ENCODE results near the gene DHRS2.
"Not testable (repeated sequence)": the region's sequence is repeated elsewhere in the genome, so short reads cannot be mapped to it uniquely, and the experiment has no call there.

Gene DHRS2, protein sequence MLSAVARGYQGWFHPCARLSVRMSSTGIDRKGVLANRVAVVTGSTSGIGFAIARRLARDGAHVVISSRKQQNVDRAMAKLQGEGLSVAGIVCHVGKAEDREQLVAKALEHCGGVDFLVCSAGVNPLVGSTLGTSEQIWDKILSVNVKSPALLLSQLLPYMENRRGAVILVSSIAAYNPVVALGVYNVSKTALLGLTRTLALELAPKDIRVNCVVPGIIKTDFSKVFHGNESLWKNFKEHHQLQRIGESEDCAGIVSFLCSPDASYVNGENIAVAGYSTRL

DNA sequence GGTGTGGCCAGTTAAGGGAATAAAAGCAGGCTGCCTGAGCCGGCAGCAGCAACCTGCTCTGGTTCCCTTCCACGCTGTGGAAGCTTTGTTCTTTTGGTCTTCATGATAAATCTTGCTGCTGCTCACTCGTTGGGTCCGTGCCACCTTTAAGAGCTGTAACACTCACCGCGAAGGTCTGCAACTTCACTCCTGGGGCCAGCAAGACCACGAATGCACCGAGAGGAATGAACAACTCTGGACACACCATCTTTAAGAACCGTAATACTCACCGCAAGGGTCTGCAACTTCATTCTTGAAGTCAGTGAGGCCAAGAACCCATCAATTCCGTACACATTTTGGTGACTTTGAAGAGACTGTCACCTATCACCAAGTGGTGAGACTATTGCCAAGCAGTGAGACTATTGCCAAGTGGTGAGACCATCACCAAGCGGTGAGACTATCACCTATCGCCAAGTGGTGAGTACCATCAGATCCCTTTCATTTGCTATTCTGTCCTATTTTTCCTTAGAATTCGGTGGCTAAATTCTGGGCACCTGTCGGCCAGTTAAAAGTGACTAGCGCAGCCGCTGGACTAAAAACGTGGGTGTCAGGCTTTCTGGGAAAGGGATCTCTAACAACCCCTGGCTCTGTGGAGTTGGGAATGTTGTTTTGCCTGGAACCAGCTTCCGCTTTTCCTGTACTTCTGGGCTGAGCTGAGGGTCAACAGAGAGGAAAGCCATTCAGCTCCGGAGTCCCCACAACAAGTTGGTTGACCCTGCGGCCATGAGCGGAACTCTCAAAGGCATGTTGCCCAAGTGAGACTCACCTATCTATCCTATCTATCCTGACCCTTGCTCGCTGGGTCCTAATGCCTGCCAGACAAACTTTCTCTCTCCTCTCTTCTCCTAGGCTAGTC lies at the start of gene DHRS2:
DHRS2 (plus strand) TSS at position 48 of the 895 bp plus-strand sequence. CDS start 2,501 bp downstream, outside the sequence.
- DNase-seq = no peak

GRCh38 chr14:23588884-23589598 lies 47.1 kb upstream of the DHRS2 start:
- DNase-seq = peak; percentile 91

DNA sequence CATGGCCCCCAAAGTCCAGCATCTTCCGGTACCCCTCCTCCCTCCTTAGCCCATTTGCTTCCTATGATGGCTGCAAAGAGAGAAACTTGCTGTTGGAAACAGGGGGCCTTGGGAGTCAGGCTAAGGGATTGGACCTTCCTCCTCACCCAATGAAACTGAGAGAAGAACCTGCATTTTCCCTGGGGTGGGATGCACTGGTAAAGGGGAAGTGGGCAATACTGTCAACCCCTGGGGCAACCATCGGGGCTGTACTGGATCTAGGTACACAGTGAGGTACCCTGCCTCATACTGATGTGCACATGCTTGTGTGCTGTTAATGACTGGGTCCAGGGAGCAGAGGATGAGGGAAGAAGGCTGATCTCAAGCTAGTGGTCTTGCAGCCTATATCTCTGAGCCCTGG lies 46.6 kb upstream of the DHRS2 start:
- no peak for DNase-seq

DNA sequence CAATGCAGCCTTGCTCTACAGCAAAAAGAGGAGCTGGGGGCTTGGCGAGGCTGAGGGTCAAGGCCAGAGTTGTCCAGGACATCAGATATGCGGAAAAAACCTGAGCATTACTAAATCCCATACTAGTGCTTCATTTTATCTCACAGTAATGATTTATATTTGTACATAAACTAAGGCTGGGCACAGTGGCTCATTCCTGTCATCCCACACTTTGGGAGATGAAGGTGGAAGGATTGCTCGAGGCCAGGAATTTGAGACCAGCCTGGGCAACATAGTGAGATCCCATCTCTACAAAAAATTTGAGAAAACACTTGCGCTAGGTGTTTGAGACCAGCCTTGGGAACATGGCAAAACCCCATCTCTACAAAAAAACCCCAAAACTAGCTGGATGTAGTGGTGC lies 46.0 kb upstream of the DHRS2 start:
- DNase-seq = no peak

GRCh38 chr14:23594191-23594590 lies 42.0 kb upstream of the DHRS2 start:
- DNase-seq = not testable (repeated sequence)

GRCh38 chr14:23600322-23600707 lies 35.8 kb upstream of the DHRS2 start:
- DNase-seq = no peak

DNA sequence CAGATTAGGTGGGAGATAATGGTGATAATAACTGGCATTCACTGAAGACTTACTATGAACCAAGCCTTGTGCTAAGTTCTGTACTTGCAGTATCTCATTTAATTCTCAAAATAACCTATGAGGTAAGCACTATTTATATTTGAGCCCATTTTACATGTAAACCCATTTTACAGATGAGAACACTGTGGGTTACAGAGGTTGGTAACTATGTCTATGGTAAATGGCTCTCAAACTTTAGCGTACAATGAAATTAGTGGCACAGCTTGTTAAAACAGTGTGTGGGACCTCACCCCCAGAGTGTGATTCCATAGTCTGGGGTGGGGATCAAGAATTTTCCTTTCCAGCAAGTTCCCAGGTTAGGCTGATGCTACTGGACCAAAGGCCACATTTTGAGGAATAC lies 35.4 kb upstream of the DHRS2 start:
- DNase-seq = no peak

DNA sequence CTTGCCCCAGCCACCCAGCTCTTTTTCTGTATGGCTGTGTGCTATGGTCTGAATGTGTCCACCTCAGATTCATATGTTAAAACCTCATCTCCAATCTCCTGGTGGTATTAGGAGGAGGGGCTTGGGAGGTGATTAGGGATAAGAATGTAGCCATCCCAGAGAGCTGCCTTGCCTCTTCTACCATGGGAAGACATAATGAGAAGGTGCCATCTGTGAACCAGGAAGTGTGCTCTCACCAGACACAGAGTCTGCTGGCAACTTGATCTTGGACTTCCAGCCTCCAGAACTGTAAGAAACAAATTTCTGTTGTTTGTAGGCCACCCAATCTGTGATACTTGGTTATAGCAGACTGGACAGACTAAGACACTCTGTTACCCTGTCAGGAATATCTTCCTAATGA lies 34.7 kb upstream of the DHRS2 start:
- no peak for DNase-seq

- no peak for DNase-seq
Measured at GRCh38 chr14:23601845-23602180, 34.4 kb upstream of the DHRS2 start.

DNA sequence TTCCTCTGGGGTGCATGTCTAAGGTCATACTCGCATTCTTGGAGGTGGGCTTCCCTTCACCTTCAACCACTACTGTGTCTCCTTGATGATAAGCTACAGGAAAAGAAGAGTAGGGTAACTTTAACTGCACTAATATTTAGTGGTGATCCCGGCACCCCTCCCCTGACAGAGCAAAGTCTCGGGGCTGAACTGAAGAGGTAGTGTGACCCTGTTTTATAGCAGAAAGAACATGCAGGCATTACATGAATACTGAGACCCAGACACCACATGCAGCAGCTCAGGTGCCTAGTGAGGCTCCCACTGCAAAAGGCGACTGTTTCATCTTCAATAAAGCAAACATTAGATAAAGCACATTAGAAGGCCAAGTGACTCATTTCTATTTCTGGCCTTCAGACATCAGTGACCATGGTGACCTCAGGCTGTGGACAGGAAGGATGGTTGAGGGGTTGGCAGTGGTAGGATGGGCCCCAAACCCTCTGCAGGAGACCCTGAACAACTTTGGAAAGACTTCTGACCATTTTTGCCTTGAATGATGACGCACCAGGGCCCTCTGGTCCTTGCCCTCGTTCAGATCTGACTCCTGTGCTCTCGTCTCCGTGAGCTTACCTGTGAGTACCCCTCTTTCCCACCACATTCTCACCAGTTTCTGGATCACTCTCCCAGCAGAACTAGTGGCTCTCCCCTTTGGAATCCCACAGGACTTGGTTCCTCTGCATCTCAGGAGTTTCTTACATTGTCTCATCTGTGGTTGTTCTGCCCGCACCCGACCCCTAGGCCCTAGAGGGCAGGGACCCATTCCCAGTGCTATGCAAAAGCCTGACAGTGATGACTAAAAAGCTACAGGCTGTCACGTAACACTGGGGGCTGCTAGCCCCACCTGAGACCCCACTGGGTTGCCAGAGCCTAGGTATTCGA lies 33.7 kb upstream of the DHRS2 start:
- DNase-seq = no peak

DNA sequence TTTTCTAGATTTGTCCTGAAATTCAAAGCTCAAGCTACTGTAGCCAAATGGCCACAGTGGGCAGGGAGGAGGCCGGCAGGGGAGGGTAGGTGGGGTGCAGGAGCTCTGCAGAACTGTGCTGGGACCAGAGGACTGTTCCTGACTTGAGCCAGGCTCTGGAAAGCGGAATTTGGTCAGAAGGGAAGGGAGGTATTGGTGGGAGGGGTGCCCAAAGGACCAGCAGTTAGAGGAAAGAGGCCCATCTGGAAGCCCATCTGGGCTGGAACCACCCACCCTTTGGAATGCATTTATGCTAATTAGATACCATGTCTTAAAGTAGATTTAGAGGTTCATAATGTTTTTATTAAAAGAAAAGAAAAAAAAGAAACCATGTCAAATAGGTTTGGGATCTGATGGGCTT lies 33.1 kb upstream of the DHRS2 start:
- DNase-seq = no peak

GRCh38 chr14:23604148-23604547 lies 32.0 kb upstream of the DHRS2 start:
- no peak for DNase-seq

- DNase-seq = no peak
Measured at GRCh38 chr14:23604675-23605170, 31.4 kb upstream of the DHRS2 start.

GRCh38 chr14:23605931-23606585 lies 30.1 kb upstream of the DHRS2 start:
- no peak for DNase-seq

DNA sequence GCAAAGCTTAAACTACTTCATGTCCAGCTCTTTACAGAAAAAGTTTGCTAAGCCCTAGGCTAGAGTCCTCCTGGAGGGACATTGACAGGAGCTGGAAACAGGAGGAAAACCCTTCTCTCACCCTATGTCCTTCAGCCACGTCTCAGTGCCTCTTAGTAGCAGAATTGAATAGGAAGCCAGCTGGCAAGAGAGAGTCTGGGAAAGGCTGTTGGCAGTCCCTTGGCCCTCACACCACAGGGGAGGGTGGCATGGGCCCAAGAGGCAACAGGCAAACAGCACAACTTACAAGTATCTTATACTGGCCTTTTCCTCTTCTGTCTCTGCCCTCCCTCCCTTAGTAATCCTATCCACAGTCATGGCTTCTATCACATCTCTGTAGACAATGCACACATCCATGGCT lies 27.7 kb upstream of the DHRS2 start:
- no peak for DNase-seq

DNA sequence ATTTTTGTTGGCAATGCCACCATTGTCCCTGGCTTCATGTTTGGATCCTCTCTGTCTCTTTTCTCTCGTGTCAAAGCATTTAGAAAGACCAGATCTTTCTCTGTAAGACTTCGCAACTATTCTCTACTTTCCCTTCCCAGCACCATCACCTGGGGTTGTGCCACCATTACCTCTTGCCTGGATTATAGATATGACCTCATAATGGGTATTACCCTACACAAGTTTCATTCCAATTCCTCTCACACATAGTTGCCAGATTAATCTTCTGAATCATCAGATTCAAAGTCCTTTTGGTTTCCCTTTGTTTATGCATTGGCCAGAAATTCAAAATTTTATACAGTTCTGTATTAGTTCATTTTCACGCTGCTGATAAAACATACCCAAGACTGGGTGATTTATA lies 27.2 kb upstream of the DHRS2 start:
- DNase-seq = no peak

GRCh38 chr14:23609411-23610089 lies 26.6 kb upstream of the DHRS2 start:
- DNase-seq = not testable (repeated sequence)

- no peak for DNase-seq
Measured at GRCh38 chr14:23610090-23610814, 25.9 kb upstream of the DHRS2 start.

DNA sequence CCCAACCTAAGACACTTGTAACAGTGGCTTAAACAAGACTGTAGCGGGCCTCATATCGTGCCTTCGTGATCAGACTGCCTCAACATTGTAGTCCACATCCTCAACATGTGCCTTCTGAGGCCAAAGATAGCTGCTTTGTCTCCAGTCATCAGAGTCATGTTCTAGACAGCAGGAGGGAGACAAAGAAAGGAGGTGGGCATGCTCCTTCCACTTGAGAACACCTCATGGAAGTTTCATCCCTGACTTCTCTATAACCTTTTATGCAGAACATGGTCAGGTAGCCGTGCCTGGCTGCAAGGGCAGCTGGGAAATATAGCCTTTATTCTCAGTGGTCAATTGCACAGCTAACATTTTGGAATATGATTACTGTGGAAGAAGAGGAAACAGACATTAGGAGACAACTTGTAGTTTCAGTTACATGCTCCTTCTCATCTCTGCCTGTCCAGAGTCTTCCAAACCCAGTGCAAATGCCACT lies 25.3 kb upstream of the DHRS2 start:
- DNase-seq = no peak

- no peak for DNase-seq
Measured at GRCh38 chr14:23612354-23612732, 23.8 kb upstream of the DHRS2 start.

Data from right hindlimb (tissue), 1 donor.